Left ventricle myocardium inferior (tissue), 1 donor: ENCODE results near the gene ARR3. TPM values are rescaled to one million over a fixed set of nuclear protein-coding genes. Genes with fewer than 3 reads are reported as not detected.
"Not testable (repeated sequence)": the region's sequence is repeated elsewhere in the genome, so short reads cannot be mapped to it uniquely, and the experiment has no call there.

ENCODE experiments used
- DNase-seq: peaks from one replicate; pipeline ENCODE4 v3.0.0-alpha.2; 2020
- H3K27ac ChIP-seq: fragments of 200-600 bp; replicated peaks from 2 replicates; pipeline ENCODE4 v1.8.0; 2021
- H3K27me3 ChIP-seq: fragments of 200-600 bp; 2 replicates; pipeline ENCODE4 v1.8.0; 2021; ENCODE audit warnings: low read depth
- H3K36me3 ChIP-seq: fragments of 200-600 bp; 2 replicates; pipeline ENCODE4 v1.8.0; 2021
- H3K4me1 ChIP-seq: fragments of 200-600 bp; 2 replicates; pipeline ENCODE4 v1.8.0; 2021
- H3K4me3 ChIP-seq: fragments of 200-600 bp; 2 replicates; pipeline ENCODE4 v1.8.0; 2021; ENCODE audit warnings: mild to moderate bottlenecking, moderate library complexity
- H3K9me3 ChIP-seq: fragments of 200-600 bp; replicated peaks from 2 replicates; pipeline ENCODE4 v1.8.0; 2021
- intact Hi-C: fragments of 100-400 bp; cut with micrococcal nuclease; formaldehyde crosslinking; loops from one replicate; pipeline ENCODE4 v1.11.0; 2022
- total RNA-seq: library from RNA; stranded (reverse); fragmentation: NEBNext Ultra II Directional; extraction: Animal tissue kit (Norgen Biotek cat#: 25700); gene quantifications from one replicate; pipeline ENCODE4 v1.2.1, GENCODE V29; 2021
- TF ChIP-seq, protein P1 (sequence below): fragments of 200-600 bp; IDR thresholded peaks from 2 replicates; pipeline ENCODE4 v1.8.0; 2021; ENCODE audit warnings: antibody characterized with exemption, mild to moderate bottlenecking, borderline replicate concordance
- donor health status: DM: no; HTN: yes; CAD: no; lungs with severe emphysema.

ARR3 gene
- total RNA-seq, 1 donor from 2014 or later: not detected

DNA sequence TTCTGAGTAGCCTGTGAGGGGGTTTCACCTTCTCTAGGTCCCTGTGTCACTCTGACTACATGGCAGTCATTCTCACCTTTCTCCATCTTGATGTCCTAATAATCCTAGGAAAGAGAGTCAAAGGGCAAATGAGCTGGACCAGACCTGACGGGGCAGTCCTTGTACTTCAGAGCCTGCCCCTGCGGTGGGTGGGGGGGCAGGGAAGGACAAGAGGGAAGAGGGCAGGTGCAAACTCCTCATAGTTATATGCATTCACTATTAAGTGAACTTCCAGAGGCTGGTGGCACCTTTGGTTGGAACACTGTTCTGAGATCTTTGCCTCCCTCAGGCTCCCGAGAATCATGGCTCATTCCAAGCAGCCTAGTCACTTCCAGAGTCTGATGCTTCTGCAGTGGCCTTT is 33.8 kb upstream of the ARR3 start, which contains the start of gene AWAT1:
TSS of gene AWAT1 (plus strand) at position 301 of the 400 bp plus-strand sequence. CDS start at position 342, 41 bp downstream.
- no peak within 1 kb of the TSS for H3K4me3 ChIP-seq
- intact Hi-C loops: no loop called here
- H3K27me3 ChIP-seq: no peaks in the 10 kb centered on the region
- no peaks in the 10 kb centered on the region for H3K4me1 ChIP-seq
- no peaks in the 10 kb centered on the region for H3K36me3 ChIP-seq
- DNase-seq: no peak
- TF ChIP-seq, protein P1, sequence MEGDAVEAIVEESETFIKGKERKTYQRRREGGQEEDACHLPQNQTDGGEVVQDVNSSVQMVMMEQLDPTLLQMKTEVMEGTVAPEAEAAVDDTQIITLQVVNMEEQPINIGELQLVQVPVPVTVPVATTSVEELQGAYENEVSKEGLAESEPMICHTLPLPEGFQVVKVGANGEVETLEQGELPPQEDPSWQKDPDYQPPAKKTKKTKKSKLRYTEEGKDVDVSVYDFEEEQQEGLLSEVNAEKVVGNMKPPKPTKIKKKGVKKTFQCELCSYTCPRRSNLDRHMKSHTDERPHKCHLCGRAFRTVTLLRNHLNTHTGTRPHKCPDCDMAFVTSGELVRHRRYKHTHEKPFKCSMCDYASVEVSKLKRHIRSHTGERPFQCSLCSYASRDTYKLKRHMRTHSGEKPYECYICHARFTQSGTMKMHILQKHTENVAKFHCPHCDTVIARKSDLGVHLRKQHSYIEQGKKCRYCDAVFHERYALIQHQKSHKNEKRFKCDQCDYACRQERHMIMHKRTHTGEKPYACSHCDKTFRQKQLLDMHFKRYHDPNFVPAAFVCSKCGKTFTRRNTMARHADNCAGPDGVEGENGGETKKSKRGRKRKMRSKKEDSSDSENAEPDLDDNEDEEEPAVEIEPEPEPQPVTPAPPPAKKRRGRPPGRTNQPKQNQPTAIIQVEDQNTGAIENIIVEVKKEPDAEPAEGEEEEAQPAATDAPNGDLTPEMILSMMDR: no peak
- no peak within 1 kb of the TSS for H3K27ac ChIP-seq
- no peaks in the 10 kb centered on the region for H3K9me3 ChIP-seq

DNA sequence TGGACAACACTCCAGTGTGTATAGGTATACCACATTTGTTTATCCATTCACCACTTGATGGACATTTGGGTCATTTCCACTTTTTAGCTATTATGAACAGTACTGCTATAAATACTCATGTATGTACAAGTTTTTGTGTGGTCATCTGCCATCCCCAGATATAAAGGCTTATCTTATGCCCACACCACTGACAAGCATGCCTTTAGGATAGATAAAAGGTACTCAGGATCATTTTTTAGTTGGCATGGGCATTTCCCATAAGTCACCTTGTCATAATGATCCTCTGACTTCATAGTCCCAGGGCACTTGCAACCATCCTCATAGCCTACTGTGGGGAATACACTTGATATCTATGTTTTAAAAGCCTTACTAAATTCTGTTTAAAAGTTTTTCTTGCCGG is 27.4 kb upstream of the ARR3 start:
- intact Hi-C loops: no loop called here
- no peaks in the 10 kb centered on the region for H3K36me3 ChIP-seq
- H3K27me3 ChIP-seq: no peaks in the 10 kb centered on the region
- H3K27ac ChIP-seq: no peak overlapping the region
- TF ChIP-seq, protein P1: no peak
- no peak overlapping the region for H3K4me3 ChIP-seq
- no peaks in the 10 kb centered on the region for H3K4me1 ChIP-seq
- no peak for DNase-seq
- H3K9me3 ChIP-seq: no peaks in the 10 kb centered on the region

DNA sequence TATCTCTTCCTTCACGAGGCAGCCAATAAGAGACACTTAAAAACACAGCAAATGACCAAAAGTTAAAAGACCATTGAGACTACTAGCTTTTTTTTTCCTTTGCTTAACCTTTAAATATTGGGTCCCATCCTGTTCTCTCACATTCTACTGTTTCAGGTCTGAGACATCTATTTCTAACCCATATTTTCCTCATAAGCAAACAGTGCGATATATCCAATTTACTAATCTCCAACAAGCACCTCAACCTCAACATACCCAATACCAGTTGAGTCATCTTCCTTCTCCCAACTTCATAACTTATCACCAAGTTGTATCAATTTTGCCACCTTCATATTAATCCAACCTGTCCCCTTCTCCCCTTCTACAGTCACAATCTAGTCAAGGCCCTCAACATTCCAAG is 26.6 kb upstream of the ARR3 start:
- Histone ChIP-seq H3K4me1 (no peaks in the 10 kb centered on the region), H3K27ac (no peak overlapping the region), H3K27me3 (no peaks in the 10 kb centered on the region), H3K4me3 (no peak overlapping the region), H3K9me3 (no peaks in the 10 kb centered on the region), H3K36me3 (no peaks in the 10 kb centered on the region)
- TF ChIP-seq, protein P1: no peak
- intact Hi-C loops: no loop called here
- no peak for DNase-seq

DNA sequence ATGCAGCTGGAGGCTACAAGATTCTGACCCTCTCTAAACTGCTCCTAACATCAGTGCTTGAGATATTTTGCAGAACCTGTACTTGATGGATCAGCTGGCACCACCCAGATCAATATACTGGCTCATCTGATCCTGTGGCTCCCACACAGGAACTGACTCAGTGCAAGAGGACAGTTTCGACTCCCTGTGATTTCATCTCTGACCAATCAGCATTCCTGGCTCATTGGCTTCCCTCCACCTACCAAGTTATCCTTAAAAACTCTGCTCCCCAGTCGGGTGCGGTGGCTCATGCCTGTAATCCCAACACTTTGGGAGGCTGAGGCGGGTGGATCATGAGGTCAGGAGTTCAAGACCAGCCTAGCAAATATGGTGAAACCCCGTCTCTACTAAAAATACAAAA is 24.5 kb upstream of the ARR3 start:
- H3K27ac ChIP-seq, DNase-seq, H3K36me3 ChIP-seq, H3K27me3 ChIP-seq, H3K9me3 ChIP-seq, H3K4me3 ChIP-seq, intact Hi-C loops, H3K4me1 ChIP-seq: not testable (repeated sequence)

GRCh38 chrX:70244881-70245280 is 23.3 kb upstream of the ARR3 start:
- no peak overlapping the region for H3K27ac ChIP-seq
- H3K4me3 ChIP-seq: no peak overlapping the region
- TF ChIP-seq, protein P1: no peak
- H3K9me3 ChIP-seq: no peaks in the 10 kb centered on the region
- DNase-seq: no peak
- no peaks in the 10 kb centered on the region for H3K36me3 ChIP-seq
- H3K4me1 ChIP-seq: no peaks in the 10 kb centered on the region
- intact Hi-C loops: no loop called here
- H3K27me3 ChIP-seq: no peaks in the 10 kb centered on the region

DNA sequence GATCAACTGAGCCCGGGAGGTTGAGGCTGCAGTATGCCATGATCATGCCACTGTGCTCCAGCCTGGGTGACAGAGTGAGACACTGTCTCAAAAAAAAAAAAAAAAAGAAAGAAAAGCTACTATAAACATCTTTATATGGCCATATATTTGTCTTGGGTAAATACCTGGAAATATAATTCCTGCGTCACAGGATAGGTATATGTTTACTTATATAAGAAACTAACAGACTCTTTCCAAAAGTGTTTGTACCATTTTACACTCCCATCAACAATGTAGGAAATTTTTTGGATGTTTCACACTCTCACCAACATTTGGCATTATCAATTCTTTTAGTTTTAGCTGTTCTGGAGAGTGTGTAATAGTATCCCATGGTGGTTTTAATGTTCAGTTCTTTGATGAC is 20.9 kb upstream of the ARR3 start:
- TF ChIP-seq, protein P1: no peak
- no peaks in the 10 kb centered on the region for H3K27me3 ChIP-seq
- H3K9me3 ChIP-seq: no peaks in the 10 kb centered on the region
- no peak overlapping the region for H3K27ac ChIP-seq
- no peak for DNase-seq
- H3K4me3 ChIP-seq: no peak overlapping the region
- intact Hi-C loops: no loop called here
- no peaks in the 10 kb centered on the region for H3K4me1 ChIP-seq
- no peaks in the 10 kb centered on the region for H3K36me3 ChIP-seq
